GM10248 (cell line): ENCODE measurements around the gene SMC2.
A peak's percentile ranks its signal among the peaks of the same experiment; 100 is the strongest.

Source experiments
- CTCF ChIA-PET: fragments of 300-600 bp; sonication (Branson Sonifier 250); formaldehyde crosslinking; extraction: SDS; loops from one replicate; lab custom pipeline; 2021; ENCODE audit warnings: antibody characterized with exemption; lab: Yijun Ruan, JAX
- POLR2A ChIA-PET: fragments of 350-650 bp; sonication (Branson Sonifier 250); formaldehyde crosslinking; extraction: SDS; loops from one replicate; lab custom pipeline; 2020; ENCODE audit warnings: antibody characterized with exemption; lab: Yijun Ruan, JAX
- DNase-seq: peaks from one replicate; pipeline ENCODE4 v3.0.0; 2012; ENCODE audit errors: extremely low spot score
- TF ChIP-seq, protein P1 (sequence below): IDR thresholded peaks from 2 replicates; pipeline ENCODE4 v1.5.1; 2012; ENCODE audit warnings: mild to moderate bottlenecking, low read depth; ENCODE audit errors: extremely low read depth, missing control alignments, control extremely low read depth

SMC2 gene

DNA sequence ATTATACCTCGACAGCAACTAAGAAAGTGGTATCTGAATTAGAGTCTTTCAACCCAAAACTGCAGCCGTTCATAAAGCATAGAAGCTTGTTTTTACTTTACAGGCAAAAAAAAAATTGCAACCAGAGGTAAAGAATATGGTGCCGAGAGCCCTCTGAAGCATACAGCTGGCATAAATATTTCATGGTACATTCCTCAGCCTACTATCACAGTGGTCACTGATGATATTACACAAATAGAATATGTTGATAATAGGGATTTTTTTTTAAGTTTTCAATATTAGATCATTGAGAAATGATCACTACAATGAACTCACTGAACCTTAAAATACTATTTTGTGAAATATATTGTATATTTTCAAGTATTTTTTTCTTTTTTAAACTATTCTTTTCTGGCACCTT lies 6.2 kb upstream of the SMC2 start:
- no peak for DNase-seq
- CTCF ChIA-PET = no interaction called here
- TF ChIP-seq, protein P1, sequence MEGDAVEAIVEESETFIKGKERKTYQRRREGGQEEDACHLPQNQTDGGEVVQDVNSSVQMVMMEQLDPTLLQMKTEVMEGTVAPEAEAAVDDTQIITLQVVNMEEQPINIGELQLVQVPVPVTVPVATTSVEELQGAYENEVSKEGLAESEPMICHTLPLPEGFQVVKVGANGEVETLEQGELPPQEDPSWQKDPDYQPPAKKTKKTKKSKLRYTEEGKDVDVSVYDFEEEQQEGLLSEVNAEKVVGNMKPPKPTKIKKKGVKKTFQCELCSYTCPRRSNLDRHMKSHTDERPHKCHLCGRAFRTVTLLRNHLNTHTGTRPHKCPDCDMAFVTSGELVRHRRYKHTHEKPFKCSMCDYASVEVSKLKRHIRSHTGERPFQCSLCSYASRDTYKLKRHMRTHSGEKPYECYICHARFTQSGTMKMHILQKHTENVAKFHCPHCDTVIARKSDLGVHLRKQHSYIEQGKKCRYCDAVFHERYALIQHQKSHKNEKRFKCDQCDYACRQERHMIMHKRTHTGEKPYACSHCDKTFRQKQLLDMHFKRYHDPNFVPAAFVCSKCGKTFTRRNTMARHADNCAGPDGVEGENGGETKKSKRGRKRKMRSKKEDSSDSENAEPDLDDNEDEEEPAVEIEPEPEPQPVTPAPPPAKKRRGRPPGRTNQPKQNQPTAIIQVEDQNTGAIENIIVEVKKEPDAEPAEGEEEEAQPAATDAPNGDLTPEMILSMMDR = no peak
- POLR2A ChIA-PET = no interaction called here

DNA sequence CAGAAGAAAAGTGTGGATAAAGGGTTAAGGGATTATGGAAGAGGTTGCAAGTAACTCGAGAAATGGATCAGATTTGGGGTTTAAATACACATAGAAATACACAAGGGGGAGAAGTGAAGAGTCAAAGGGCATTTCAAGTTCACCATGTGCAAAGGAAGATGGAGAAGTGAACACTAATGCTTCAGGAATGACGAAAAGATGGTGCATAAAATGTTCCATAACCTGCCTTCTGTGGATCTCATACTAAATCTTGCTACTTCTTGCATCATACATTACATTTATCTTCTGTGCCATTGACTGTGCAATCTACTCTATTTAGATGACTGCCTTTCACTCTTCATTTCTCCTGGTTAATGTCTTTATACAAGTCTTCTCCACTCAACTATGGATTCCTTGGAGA lies 5.7 kb upstream of the SMC2 start:
- ChIA-PET POLR2A (no interaction called here), CTCF (no interaction called here)
- TF ChIP-seq, protein P1 = no peak
- DNase-seq = no peak

DNA sequence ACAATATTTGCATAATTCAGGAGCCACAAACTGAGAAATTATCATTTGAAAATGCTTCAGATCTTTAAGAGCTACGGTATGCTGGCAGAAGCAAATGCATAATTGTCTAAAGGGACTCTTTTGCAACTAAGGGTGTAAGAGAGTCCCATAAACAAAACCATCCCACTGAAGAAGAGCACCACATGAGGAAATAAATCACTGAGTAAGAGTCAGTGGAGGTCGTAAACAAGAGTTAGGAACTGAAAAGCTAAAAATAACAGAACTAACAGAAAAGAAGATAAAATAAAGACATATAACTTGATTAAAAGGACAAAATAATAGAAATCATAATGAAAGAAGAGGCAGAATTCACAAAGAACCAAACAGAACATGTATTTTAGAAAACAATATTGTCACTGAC lies 3.5 kb upstream of the SMC2 start:
- no peak for DNase-seq
- TF ChIP-seq, protein P1 = no peak
- ChIA-PET CTCF (interaction anchor here (1.0 to 1.3 kb wide), 2 partner anchors 16 to 52 kb away, joined by 3 read pairs; no protein-coding TSS in a partner anchor), POLR2A (no interaction called here)

DNA sequence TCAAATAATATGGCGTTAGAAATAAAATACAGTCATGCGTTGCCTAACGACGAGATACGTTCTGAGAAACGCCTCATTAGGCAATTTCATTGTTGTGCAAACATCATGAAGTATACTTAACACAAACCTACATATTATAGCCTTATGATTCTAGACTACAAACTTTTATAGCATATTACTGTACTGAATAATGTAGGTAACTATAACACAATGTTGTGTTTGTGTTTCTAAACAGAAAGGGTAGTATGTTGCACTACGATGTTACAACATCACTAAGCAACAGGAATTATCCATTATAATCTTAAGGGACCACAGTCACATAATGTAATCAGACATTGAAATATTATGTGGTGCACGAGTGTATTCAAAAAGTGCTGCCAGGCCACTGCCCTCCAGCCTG lies 3.0 kb upstream of the SMC2 start:
- no peak for DNase-seq
- ChIA-PET CTCF (interaction anchor here (1.0 to 1.3 kb wide), 3 partner anchors 10 to 52 kb away, joined by 3 read pairs; no protein-coding TSS in a partner anchor), POLR2A (no interaction called here)
- TF ChIP-seq, protein P1 = no peak

DNA sequence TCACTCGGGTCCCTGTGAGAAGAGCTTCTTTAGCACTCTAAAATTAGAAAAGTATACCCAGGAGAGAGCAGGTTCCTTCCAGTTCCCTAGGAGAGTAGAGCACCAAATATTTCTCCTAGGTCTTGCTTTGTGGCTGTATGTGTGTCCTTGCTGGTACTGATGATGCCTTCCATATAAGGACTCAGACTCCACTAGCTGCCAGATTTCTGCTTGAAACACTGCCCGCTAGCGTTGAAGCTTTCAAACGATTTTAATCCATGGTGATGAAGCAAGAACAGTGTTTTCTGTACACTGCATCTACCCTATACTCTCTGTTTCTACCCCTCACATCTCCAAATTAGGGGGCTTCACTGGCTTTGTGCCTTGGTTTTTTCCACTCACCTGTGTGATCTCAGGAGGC lies 2.4 kb upstream of the SMC2 start:
- ChIA-PET POLR2A (no interaction called here), CTCF (interaction anchor here (1.0 to 1.3 kb wide), 3 partner anchors 10 to 51 kb away, joined by 3 read pairs; no protein-coding TSS in a partner anchor)
- TF ChIP-seq, protein P1 = no peak
- peak; percentile 18 for DNase-seq

DNA sequence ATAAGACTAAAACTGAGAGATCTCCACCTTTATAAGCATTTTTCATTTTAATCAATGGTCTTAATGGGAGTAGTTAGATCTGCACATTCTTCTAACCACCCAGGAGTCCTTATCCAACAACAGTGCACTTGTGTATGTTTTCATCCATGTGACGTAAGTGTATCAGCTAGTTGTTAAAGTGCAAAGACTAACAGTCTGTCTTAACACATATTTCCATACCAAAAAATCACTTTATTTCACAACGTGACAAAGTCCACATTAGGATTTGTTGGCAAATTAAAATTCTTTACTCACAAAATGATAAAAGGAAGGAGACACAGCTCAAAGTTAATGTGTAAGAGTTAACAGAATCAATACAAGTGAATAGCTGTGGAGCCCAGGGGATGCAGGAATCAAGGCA lies 1.9 kb upstream of the SMC2 start:
- ChIA-PET CTCF (interaction anchor here (0.7 to 1.0 kb wide), 2 partner anchors 11 to 22 kb away, joined by 3 read pairs; no protein-coding TSS in a partner anchor), POLR2A (no interaction called here)
- TF ChIP-seq, protein P1 = no peak
- no peak for DNase-seq
